Stimulated activated CD4-positive, alpha-beta T cell treated with anti-CD3 and anti-CD28 coated beads, TNF-alpha, amount 100 ng/mL, for 48 hours (primary cell): Measurements from ENCODE around the gene USP49.
A peak's percentile ranks its signal among the peaks of the same experiment; 100 is the strongest.

Experiments
- DNase-seq, 3 donors: peaks; one replicate each; pipeline ENCODE4 v3.0.0-alpha.2; 2020; ENCODE audit warnings: low read depth in 3 of 3

Gene USP49

DNA sequence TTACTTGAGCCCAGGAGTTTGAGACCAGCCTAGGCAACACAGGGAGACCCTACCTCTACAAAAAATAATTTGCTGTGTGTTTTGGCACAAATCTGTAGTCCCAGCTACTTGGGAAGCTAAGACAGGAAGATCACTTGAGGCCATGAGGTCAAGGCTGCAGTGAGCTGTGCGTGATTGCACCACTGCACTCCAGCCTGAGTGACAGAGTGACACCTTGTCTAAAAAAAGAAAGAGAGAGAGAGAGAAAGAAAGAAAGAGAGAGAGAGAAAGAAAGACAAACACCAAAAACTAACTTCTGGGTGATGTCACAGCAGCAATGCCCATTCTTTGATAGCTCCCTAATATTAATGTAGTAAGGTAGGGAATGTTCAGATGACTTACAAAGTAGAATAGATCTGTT is 20.4 kb downstream of the USP49 start:
- no peak for DNase-seq

DNA sequence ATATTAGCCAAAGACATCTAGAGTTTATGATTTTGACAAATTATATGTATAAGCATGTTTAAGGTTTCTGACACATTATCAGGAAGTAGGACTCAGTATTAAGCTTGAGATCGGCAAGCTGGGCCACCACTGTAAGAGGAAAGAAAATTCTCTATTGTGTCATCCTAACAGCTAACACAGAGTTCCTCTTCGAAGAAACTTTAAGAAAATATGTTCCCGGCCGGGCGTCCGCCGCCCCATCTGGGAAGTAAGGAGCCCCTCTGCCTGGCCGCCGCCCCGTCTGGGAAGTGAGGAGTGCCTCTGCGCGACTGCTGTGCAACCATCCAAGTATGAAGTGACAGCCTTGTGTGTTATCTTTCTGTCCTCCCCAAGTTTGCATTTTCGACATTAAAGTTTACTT is 23.0 kb downstream of the USP49 start:
- DNase-seq: no peak

DNA sequence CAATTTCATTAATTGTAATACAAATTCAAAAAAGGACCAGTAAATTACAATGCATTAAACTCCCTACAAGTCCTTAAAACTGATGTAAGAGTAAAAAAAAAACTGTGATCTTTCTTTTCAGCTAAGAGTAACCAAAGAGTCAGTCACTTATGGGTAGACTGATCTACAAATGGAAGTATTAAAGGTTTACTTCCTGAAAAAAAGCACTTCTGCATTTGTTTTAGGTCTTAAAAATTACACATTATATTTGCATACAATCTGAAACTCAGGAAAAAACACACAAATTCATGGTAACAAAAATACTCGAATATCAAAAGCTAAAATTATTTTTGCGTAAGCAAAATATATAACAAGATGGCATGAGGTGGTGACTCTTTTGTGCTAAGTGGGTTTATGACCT is 23.5 kb downstream of the USP49 start:
- DNase-seq: no peak

DNA sequence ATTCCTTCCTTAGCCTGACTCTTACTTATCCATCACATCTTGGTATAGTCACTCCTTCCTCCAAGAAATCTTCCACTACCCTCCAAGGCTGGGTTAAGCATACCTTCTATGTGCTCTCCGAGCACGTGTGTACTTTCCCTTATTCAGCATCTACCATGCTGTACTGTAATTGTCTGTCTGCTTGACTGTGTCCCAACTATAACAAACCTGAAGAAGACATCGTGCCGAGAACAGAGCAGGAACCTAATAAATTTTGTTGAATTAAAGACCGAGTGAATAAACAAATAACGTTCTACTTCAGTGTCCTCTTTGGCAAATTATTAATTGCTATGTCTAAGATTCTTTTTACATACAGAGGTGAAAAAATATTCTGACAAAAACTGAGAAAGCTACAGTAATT is 35.8 kb downstream of the USP49 start:
- no peak for DNase-seq

DNA sequence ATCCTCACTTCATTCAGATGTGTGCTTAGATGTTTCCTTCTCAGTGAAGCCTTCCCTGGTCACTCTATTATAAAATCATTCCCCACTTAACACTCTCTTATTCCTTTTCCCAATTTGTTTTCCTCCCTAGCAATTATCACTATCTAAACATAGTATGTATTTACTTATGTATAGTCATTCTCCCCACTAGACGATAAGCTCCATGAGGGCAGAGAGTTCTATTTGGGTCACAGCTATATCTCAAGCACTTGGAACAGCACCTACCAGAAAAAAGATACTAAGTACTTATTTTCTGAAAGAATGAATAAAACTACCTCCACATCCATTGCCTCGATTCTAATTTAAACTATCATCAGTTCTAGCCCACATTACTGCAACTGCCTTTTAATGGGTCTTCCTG is 36.5 kb downstream of the USP49 start:
- no peak for DNase-seq

DNA sequence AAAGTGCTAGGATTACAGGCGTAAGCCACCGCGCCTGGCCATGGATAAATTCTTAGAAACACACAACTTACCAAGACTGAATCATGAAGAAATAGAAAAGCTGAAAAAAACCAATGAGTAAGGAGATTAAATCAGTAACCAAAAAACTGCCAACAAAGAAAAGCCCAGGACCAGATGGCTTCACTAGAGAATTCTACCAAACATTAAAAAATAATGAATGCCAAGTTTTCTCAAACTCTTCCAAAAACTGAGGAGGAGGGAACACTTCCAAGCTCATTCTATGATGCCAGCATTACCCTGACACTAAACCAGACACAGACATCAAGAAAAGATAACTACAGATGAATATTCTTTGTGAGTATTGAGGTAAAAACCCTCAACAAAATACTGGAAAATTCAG is 44.3 kb downstream of the USP49 start:
- no peak for DNase-seq

DNA sequence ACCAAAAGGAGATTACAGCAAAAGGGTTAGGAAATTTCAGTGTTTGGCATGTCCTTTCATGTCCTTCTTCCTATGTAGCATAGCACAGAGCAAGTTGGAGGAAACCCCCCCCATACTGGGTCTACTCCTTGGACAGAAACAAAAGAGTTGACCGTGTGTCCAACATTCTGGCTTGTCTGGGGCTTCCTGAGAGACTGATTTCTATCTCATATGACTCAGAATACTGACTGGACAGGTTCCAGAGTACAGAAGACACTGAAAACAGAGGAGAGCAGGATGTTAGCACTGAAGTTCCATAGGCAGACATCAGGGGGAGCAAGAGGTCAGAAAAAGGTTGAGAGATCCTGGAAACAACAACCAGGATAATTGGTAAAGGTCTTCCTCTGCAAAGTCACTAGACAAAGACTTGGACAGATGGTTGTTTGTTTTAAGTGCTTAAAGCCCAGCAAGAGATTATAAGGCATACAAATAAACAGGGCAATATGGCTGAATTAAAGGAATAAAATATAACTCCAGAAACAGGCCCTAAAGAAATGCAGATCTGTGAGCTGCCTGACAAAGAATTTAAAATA is 48.4 kb downstream of the USP49 start:
- peak; percentile 6 to 52 (median 30) for DNase-seq

DNA sequence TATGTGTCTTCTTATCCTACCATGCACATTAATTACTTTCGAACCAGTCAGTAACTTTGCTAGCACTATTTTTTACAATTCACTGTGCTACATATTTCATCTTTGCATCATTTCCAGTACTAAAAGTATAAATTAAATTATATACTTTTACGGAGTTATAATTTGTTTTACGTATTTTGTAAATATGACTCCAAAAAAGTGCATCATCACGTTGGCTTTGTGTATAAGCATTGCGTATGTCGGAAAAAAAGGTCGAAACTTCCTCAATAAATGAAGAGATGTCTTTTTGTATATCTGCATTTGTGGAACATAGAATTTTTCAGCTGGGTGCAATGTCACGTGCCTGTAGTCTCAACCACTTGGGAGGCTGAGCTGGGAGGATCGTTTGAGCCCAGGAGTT is 52.0 kb downstream of the USP49 start:
- no peak for DNase-seq

DNA sequence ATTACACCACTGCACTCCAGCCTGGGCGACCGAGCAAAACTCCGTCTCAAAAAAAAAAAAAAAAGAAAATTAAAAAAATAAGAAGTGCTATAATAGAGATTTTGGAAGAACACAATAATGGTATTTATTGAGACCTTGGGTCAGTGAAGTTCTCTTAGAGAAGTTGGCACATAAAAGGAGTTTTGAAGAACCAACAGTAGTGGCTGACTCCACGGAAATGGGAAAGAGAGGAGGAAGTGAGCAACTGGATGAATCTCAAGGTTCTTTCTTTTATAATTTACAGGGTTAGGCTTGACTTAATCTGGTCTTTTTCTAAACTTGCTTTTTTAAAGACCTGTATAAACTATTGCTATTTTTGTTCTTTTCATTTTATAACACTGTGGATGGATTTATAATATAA is 54.8 kb downstream of the USP49 start:
- DNase-seq: no peak

DNA sequence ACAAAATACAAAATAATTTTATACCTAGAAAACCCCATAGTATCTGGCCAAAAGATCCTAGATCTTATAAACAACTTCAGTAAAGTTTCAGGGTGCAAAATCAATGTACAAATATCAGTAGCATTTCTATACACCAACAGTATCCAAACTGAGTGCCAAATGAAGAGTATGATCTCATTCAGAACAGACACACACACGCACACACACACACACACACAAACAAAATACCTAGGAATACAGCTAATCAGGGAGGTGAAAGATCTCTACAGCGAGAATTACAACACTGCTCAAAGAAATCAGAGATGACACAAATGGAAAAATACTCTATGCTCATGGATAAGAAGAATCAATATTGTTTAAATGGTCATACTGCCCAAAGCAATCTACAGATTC is 58.5 kb downstream of the USP49 start:
- no peak for DNase-seq

DNA sequence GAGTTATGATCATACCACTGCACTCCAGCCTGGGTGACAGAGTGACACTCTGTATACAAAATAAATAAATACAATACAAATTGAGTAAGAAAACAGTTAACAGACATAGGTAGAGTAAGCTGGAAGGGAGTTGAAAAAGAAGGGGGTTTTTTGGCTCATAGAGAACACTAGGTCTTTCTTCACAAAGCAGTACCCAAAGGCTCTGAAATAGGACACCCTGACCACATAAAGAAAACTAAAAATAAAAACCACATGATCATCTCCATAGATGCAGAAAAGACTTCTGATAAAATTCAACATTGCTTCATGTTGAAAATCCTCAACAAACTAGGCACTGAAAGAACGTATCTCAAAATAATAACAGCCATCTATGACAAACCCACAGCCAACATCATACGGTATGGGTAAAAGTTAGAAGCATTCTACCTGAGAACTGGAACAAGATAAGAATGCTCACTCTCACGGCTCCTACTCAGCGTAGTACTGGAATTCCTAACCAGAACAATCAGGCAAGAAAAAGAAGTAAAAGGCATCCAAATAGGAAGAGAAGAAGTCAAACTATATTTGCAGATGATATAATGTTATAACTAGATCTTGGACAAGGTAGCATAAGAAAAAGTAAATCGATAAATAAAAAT is 59.0 kb downstream of the USP49 start:
- no peak for DNase-seq

DNA sequence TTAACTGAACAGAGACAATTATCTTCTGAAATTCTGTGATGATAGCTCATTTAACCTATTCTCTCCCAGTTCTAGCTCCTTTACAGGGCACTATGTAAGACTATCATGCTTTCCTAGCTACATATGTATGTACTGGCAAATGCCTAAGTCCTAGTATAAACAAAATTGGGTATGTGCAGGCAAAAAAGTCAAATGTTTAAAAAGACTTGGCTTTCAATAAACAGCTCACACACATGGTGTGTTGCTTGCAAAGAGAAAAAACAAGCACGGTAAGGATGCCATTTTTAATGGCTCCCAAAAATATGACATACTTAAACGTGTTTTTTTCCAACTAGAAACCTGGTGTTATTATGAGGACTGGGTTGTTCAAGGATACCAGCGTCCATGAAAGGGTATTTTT is 62.9 kb downstream of the USP49 start:
- no peak for DNase-seq

DNA sequence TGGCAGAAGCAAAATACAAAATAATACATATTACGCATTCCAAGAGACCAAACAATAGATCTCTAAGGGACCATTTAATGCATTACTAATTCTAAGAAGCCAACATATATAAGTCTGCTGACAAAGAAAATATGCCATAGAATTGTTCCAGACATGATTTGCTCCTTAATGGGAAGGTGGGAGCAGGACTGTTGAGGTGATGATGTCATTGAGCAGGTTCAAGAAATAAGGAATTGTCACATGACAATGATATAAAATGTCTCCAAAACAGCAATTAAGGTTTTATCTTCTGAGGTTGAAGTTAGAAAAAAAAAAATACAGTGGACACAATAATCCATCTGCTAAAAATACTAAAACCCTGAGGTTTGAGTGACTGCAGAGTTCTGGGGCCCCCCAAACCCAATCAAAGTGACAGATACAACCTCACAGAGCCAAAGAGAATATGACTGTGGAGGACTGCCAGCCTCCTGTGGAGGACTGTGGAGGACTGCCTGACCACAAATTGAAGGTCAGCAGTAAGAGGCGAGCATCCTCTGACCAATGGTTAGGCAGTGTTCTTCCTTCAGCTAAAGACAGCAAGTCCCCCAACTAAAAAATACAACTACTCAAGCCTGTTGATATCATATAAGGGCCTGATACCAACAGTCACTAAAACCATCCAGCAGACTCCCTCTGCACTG is 68.7 kb downstream of the USP49 start:
- DNase-seq: no peak

DNA sequence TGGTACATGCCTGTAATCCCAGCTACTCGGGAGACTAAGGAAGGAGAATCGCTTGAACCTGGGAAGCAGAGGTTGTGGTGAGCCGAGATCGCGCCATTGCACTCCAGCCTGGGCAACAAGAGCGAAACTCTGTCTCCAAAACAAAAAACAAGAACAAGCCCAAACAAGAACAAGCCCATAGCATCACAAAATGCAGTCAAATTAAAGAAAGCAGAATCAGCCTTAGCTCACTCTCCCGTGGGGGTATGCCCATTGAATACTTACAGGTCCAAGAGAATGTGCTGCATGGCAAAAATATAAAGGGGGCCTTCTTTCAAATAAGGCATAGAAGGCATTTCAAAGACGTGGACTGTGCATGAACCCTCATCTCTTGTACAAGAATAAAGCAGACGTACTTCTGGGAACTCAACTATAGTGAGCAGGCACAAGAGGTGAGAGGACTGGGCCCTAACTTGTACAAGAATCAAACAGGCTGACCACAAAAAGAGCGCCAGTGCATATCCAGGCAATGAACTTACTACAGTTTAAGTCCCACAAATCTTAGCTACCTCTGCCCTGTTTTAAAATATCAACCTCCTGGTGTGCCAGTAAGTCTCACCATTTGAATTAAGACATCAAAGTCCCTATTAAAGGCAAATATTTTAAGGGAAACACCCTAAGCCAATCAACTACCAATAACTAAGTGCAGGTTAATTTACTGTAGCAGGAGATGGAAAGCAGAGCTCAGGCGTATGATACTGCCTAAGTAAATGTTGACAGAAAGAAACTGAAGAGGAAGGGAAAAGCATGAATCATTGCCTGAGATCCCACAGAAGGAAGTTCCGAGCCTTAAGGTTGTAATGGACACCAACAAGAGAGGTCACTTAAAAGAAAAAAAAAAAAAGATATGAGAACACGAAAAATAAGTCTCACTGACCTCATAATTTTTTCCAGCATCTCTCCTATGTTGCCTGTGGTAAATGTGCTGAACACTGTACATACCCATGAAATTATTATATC is 70.3 kb downstream of the USP49 start:
- no peak for DNase-seq

DNA sequence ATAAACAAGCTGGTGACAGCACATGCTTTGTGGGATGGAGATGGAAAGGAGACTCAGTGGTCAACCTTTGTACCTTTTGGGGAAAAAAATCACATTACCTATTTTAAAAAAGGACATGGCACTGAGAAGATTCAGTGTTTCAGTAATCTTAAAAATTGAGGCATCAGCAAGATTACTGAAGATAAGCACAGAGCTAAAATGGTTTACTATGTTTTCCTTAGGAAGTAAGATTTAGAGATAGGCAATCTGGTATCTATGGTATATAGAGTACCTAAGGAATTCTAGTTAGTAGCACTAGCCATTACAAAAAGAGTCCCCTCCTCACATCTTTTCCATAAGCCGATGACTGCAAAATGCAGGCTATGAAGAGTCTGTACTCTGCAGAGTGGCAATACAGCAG is 72.0 kb downstream of the USP49 start:
- DNase-seq: no peak

DNA sequence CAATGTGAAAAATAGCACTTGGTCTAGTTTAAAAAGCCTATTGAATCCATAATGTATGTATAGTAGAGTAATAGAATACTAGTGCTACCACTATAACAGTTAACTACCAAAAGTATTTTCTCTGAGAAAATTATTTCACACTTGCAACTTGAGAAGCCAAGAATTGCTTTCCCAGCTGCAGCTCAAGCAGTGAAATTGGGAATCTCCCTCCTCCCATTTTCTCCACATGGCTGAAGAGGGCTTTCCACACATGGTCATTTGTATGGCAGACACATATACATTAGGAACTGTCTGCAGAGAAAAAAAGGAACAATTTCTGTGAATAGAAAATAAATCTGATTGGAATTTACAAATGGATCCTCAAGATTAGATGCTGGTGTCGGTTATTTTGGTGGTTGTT is 73.2 kb downstream of the USP49 start:
- no peak for DNase-seq

DNA sequence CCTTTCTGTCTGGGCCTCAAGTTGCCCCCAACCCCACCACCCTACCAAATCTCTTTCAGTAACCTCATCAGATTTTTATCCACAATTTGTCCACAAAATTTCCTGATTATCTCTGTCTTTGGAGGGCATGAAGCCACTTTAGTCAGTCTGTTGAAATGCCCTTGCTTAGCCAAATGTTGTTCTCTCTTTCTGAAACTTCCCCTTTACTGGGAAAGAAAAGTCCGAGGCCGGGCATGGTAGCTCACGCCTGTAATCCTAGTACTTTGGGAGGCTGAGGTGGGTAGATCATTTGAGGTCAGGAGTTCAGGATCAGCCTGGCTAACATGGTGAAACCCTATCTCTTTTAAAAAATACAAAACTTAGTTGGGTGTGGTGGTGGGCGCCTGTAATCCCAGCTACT is 73.9 kb downstream of the USP49 start:
- DNase-seq: no peak

DNA sequence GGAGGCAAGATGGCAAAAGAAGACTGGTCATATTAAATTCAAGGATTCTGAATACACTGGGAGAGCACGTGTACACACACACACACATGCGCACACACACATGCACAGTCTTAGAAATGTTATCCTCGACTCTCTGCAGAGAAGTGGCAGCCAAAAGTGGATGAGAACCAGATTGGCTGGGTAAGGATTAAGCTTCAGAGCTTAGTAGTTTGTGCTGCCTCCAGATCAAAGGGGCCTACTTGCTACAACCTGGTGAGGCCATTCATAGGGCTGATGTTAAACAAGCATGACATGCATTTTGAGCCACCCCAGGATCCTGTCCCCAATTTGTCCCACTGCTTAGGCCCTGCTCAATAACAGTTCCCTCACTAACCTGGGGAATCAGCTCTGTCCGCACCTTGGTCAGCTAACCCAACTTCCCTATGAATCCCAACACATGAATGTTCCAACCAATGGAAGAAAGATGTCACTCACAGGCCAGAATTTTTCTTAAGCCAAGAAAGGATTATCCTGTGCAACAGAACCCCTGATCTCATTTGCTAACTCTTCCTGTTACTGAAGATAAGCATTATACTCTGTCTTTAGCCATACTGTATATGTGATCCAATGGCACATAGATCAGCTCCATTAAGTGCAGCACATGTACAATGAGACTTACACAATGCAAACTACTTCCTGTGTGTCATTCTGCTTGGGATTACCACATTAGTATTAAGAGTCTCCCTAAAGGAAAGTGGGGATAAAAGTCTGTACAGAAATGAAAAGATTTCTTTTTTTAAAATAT is 76.7 kb downstream of the USP49 start:
- DNase-seq: no peak

DNA sequence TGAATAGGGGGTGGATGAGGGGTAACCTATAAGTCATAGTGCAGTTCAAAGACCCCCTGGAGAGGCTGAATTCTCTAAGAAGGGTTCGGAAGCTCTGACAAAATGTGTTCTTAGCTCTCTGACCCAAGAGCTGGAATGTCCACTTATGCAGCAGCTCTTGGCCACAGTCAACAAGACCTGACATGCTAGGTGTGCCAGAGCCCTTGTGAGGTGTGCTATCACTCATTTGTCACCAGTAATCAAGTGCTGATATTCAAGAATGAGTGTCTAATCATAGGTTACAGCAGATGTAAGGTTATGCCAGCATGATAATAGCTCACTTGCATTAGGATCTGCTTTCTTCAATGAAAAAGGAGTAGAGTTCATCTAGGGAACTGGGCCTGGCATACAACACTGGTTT is 79.6 kb downstream of the USP49 start:
- DNase-seq: no peak

DNA sequence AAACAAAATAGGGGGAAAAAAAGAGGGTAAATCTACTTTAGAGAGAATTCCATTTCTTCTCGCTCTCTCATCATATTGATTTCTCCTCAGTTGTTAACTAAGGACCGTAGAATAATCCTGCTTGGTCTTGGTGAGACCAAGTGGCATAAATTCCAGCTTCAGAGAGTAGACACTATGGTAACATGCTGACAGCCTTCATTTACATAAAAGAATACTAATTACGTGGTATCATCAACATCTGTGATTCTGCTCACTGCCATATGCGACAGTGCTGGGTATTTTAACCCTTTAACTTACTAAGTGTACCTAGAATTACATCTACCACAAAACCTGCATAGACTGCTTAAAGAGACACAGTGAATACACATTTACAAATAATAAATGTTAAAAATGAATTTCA is 80.5 kb downstream of the USP49 start:
- DNase-seq: no peak

DNA sequence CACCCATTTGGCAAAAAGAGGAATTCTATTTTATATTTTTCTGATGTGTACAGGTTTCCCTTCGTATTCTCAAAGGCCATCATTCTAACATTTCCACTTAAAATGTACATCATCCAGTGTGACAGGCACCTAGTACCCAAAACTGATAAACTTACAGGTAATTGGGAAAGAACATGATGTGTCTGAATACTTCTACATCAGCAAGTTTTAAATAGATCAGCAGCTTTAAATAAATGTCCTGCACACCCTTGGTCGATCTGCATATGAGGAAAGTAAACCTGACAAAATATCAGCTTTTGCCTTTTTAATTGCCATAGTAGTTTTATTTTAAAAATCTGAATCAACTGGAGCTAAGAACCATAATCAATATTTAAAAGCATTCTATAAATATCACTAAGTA is 81.2 kb downstream of the USP49 start:
- DNase-seq: no peak

DNA sequence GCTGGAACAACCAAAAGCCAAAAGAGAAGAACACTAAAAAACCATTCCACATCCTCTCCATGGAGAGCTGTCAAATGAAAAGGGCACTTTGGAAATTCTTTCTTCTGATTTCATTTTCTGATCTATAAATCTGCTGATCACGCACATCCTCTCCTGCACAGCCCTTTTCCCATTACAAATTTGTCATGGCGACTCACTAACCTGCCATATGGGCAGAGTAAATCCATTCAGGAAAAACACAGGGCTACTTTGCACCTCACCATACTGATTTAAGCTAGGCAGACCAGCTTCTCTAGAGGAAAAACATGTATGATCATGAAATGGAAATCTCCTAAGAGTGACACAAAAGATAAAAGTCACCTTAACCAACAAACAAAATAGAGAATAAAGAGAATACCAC is 81.7 kb downstream of the USP49 start:
- DNase-seq: no peak
